Measurements from ENCODE around the gene BPIFB1.

The BPIFB1 gene

GRCh38 chr20:33338467-33339258 is 55.6 kb downstream of the BPIFB1 start:
- Mint-ChIP-seq H3K27me3 (ENCODE audit: low read depth) (peaks cover 4% of the 10 kb centered on the region), H3K4me3 (no peak overlapping the region), H3K9me3 (no peaks in the 10 kb centered on the region), H3K4me1 (ENCODE audit: low read depth) (no peaks in the 10 kb centered on the region), H3K36me3 (ENCODE audit: low read depth) (no peaks in the 10 kb centered on the region), H3K27ac (no peak overlapping the region)

- H3K9me3 Mint-ChIP-seq = no peaks in the 10 kb centered on the region
- peaks cover 4% of the 10 kb centered on the region for H3K27me3 Mint-ChIP-seq (ENCODE audit: low read depth)
- no peaks in the 10 kb centered on the region for H3K36me3 Mint-ChIP-seq (ENCODE audit: low read depth)
- H3K27ac Mint-ChIP-seq = no peak overlapping the region
- H3K4me3 Mint-ChIP-seq = no peak overlapping the region
- no peaks in the 10 kb centered on the region for H3K4me1 Mint-ChIP-seq (ENCODE audit: low read depth)
Measured at GRCh38 chr20:33339515-33340058, 56.6 kb downstream of the BPIFB1 start.

GRCh38 chr20:33343521-33343920 is 60.5 kb downstream of the BPIFB1 start:
- H3K27ac Mint-ChIP-seq = no peak overlapping the region
- no peaks in the 10 kb centered on the region for H3K27me3 Mint-ChIP-seq (ENCODE audit: low read depth)
- H3K4me1 Mint-ChIP-seq (ENCODE audit: low read depth) = peaks cover 1% of the 10 kb centered on the region

GRCh38 chr20:33345342-33345741 is 62.3 kb downstream of the BPIFB1 start:
- Mint-ChIP-seq H3K36me3 (ENCODE audit: low read depth) (peaks cover 2% of the 10 kb centered on the region), H3K4me3 (no peak overlapping the region), H3K27me3 (ENCODE audit: low read depth) (no peaks in the 10 kb centered on the region), H3K4me1 (ENCODE audit: low read depth) (peaks cover 1% of the 10 kb centered on the region), H3K27ac (no peak overlapping the region), H3K9me3 (no peaks in the 10 kb centered on the region)

More at GRCh38 chr20:33343521-33343920, 60.5 kb downstream of the BPIFB1 start:
- H3K36me3 Mint-ChIP-seq (ENCODE audit: low read depth) = no peaks in the 10 kb centered on the region
- H3K9me3 Mint-ChIP-seq = no peaks in the 10 kb centered on the region
- no peak overlapping the region for H3K4me3 Mint-ChIP-seq

- Mint-ChIP-seq H3K27me3 (ENCODE audit: low read depth) (no peaks in the 10 kb centered on the region), H3K27ac (no peak overlapping the region), H3K9me3 (no peaks in the 10 kb centered on the region)
Measured at GRCh38 chr20:33348136-33348937, 65.3 kb downstream of the BPIFB1 start.

GRCh38 chr20:33349493-33349892 is 66.5 kb downstream of the BPIFB1 start:
- H3K4me3 Mint-ChIP-seq = no peak overlapping the region
- no peaks in the 10 kb centered on the region for H3K9me3 Mint-ChIP-seq
- no peak overlapping the region for H3K27ac Mint-ChIP-seq
- H3K4me1 Mint-ChIP-seq (ENCODE audit: low read depth) = peaks cover 1% of the 10 kb centered on the region
- no peaks in the 10 kb centered on the region for H3K27me3 Mint-ChIP-seq (ENCODE audit: low read depth)
- H3K36me3 Mint-ChIP-seq (ENCODE audit: low read depth) = peaks cover 2% of the 10 kb centered on the region

More at GRCh38 chr20:33348136-33348937, 65.3 kb downstream of the BPIFB1 start:
- Mint-ChIP-seq H3K36me3 (ENCODE audit: low read depth) (peaks cover 2% of the 10 kb centered on the region), H3K4me3 (no peak overlapping the region), H3K4me1 (ENCODE audit: low read depth) (peaks cover 1% of the 10 kb centered on the region)

GRCh38 chr20:33351696-33352095 is 68.7 kb downstream of the BPIFB1 start:
- H3K4me1 Mint-ChIP-seq (ENCODE audit: low read depth) = no peaks in the 10 kb centered on the region
- H3K4me3 Mint-ChIP-seq = no peak overlapping the region
- peaks cover 2% of the 10 kb centered on the region for H3K36me3 Mint-ChIP-seq (ENCODE audit: low read depth)
- H3K27ac Mint-ChIP-seq = no peak overlapping the region
- no peaks in the 10 kb centered on the region for H3K27me3 Mint-ChIP-seq (ENCODE audit: low read depth)
- H3K9me3 Mint-ChIP-seq = no peaks in the 10 kb centered on the region

GRCh38 chr20:33352258-33353012 is 69.4 kb downstream of the BPIFB1 start:
- Mint-ChIP-seq H3K36me3 (ENCODE audit: low read depth) (peaks cover 2% of the 10 kb centered on the region), H3K4me1 (ENCODE audit: low read depth) (no peaks in the 10 kb centered on the region), H3K27ac (no peak overlapping the region), H3K27me3 (ENCODE audit: low read depth) (no peaks in the 10 kb centered on the region), H3K9me3 (no peaks in the 10 kb centered on the region), H3K4me3 (no peak overlapping the region)

GRCh38 chr20:33353013-33353402 is 70.0 kb downstream of the BPIFB1 start:
- H3K4me1 Mint-ChIP-seq (ENCODE audit: low read depth) = no peaks in the 10 kb centered on the region
- H3K4me3 Mint-ChIP-seq = no peak overlapping the region
- peaks cover 2% of the 10 kb centered on the region for H3K36me3 Mint-ChIP-seq (ENCODE audit: low read depth)
- H3K27ac Mint-ChIP-seq = no peak overlapping the region
- no peaks in the 10 kb centered on the region for H3K27me3 Mint-ChIP-seq (ENCODE audit: low read depth)
- H3K9me3 Mint-ChIP-seq = no peaks in the 10 kb centered on the region

All from T-helper 1 cell treated with Interleukin-12 subunit alpha and Interleukin-12 subunit beta and Interleukin-4 antibody, amounts not matched to agents 30 μg/mL and 1 μg/mL, for 36 hours (primary cell).